Epithelial cell of esophagus (primary cell): Measurements from ENCODE around the gene GRIA4.

Experiments
- DNase-seq: peaks from one replicate; pipeline ENCODE4 v3.0.0; 2010; ENCODE audit warnings: low read depth
- H3K4me3 ChIP-seq: 2 replicates; pipeline ENCODE4 v1.5.1; 2011; ENCODE audit warnings: mild to moderate bottlenecking, low read length, control low read depth
- CTCF ChIP-seq: IDR thresholded peaks from 2 replicates; pipeline ENCODE4 v1.5.1; 2011; ENCODE audit warnings: low read depth, mild to moderate bottlenecking, low read length, control low read depth, inconsistent platforms; ENCODE audit not compliant: insufficient read depth; ENCODE audit errors: missing control alignments

GRIA4 gene

GRCh38 chr11:105723269-105723668 lies 113.4 kb downstream of the GRIA4 start:
- DNase-seq, result no peak
- no peak overlapping the region for H3K4me3 ChIP-seq
- no peak for TF ChIP-seq CTCF

GRCh38 chr11:105732611-105733010 lies 122.7 kb downstream of the GRIA4 start:
- TF ChIP-seq CTCF, result no peak
- DNase-seq, result no peak
- no peak overlapping the region for H3K4me3 ChIP-seq

DNA sequence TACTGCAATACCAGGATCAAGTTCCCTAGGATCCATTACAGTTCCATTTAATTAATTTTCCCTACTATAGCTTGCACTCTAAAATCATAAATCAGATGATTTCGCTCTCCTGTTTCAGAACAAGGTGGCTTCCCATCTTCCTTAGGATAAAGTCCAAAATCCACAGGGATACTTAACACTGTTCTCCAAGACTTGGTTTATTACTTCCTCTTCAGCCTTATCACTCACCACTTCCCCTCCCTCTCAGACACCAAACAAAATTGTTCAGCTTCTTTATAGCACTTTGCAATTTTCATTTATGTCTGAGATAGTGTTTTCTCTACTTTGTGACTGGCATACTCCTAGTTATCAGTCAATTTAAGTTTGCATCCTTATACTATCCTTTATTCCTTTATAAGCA lies 124.6 kb downstream of the GRIA4 start:
- no peak for DNase-seq
- TF ChIP-seq CTCF, result no peak
- H3K4me3 ChIP-seq, result no peak overlapping the region

DNA sequence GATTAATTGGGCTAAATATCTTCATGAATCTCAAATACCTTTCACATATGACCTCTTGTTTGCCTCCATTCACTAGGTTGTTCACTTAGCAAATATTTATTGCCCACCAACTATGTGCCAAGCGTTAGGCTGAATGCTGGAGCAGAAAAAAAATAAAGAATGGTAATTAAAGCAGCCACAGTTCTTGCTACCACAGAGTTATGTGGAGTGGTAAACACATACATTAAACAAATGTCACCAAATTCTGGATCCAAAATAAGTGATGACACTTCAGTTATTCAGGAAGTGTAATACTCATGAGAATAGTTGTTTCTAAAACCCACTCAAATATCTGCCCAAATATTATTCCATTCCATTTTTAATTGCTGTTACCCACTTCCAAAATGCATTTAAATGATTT lies 128.4 kb downstream of the GRIA4 start:
- H3K4me3 ChIP-seq, result no peak overlapping the region

DNA sequence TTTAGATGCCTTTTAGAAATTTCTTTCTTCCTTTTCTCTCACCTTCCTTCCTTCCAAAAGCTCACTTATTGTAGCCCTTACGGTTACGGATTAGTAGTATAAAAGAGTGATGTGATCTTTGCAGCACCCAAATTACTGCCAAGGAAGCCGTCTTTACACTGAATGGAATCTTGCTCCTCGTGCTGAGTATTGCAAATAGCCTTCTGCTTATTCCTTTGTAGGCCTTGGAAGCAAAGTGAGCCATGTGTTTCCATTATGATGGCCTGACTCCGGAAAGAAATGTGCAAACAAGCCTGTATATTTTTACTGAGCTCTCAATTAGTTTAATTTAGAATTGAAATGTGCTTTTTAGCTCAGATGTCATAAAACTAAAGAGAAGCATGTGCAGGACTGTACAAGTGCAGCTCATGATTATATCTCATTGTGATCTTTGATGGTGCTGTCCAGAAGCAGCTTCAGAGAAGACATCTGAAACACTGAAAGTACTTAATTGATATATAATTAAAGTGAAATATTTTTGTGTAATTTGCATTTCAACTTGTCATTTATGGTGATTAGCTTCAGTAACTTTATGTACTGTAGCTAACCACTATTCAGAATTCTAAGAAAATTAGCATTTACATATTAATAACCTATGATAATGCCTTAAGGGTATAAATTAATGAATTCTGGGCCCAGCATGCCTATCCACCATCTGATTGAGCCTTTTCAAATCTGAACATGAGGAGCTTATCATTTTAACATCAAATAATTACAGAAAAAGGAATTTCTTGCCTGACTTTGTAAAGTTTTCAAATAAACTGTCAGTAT lies 129.3 kb downstream of the GRIA4 start:
- H3K4me3 ChIP-seq, result no peak overlapping the region
- no peak for DNase-seq
- TF ChIP-seq CTCF, result no peak

More for the DNA sequence above, 128.4 kb downstream of the GRIA4 start:
- DNase-seq, result no peak
- no peak for TF ChIP-seq CTCF

GRCh38 chr11:105740164-105740903 lies 130.5 kb downstream of the GRIA4 start:
- no peak for TF ChIP-seq CTCF
- DNase-seq, result no peak
- no peak overlapping the region for H3K4me3 ChIP-seq

DNA sequence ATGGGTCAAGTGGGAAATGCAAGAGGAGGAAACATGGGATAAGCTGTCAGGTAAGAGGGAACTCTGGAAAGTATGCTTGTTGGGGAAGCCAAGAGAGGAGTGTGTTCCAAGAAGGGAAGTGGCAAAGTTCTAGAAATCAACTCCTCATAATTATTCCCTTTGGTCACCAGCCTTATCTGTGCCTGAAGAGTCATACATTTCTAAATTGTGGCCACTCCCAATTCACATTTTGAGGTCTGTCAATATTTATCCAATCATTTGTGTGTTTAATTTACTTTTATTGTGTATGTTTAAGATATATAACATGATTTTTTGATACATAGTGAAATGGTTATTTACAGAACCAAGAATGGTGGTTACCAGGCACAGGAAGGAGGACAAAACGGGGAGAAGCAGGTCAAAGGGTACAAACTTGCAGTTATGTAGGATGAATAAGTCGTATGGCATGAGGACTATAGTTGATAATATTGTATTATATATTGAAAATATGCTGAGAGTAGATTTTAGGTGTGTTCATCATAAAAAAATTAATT lies 131.7 kb downstream of the GRIA4 start:
- no peak overlapping the region for H3K4me3 ChIP-seq
- DNase-seq, result no peak
- TF ChIP-seq CTCF, result no peak
